HG03521 (cell line): ENCODE data around the gene PCDHGA6.
A peak's percentile ranks its signal among the peaks of the same experiment; 100 is the strongest.
"Not testable (repeated sequence)": the region's sequence is repeated elsewhere in the genome, so short reads cannot be mapped to it uniquely, and the experiment has no call there.

Experiments
- ATAC-seq: cut with Tn5 transposase; IDR thresholded peaks from one replicate; pipeline ENCODE4 v1.9.1; 2021; ENCODE audit warnings: mild to moderate bottlenecking, moderate library complexity; ENCODE audit not compliant: unreplicated experiment

The PCDHGA6 gene

GRCh38 chr5:141392429-141393198, 18.9 kb downstream of the PCDHGA6 start, which contains the start of gene PCDHGA8:
TSS of gene PCDHGA8 (plus strand) at chr5:141392633. CDS start at chr5:141392814, 181 bp downstream.
- ATAC-seq, result no peak

- ATAC-seq, result no peak
These were observed 19.6 kb downstream of the PCDHGA6 start for GRCh38 chr5:141393267-141393666.

GRCh38 chr5:141394401-141395187, 20.9 kb downstream of the PCDHGA6 start:
- not testable (repeated sequence) for ATAC-seq

- ATAC-seq, result peak; percentile 97
These were observed 24.3 kb downstream of the PCDHGA6 start, which contains the start of gene PCDHGB5 for GRCh38 chr5:141397756-141398551. TSS of gene PCDHGB5 (plus strand) at chr5:141397947. CDS start at chr5:141398128, 181 bp downstream.

- ATAC-seq, result no peak
These were observed 24.9 kb downstream of the PCDHGA6 start for GRCh38 chr5:141398608-141399007.

GRCh38 chr5:141399555-141400258, 26.0 kb downstream of the PCDHGA6 start:
- ATAC-seq, result no peak

- no peak for ATAC-seq
These were observed 29.0 kb downstream of the PCDHGA6 start, which contains the start of gene PCDHGA9 for GRCh38 chr5:141402553-141403243. TSS of gene PCDHGA9 (plus strand) at chr5:141402778. CDS start at chr5:141402953, 175 bp downstream.

GRCh38 chr5:141403387-141403786, 29.7 kb downstream of the PCDHGA6 start:
- no peak for ATAC-seq

- ATAC-seq, result not testable (repeated sequence)
These were observed 34.3 kb downstream of the PCDHGA6 start, which contains the start of gene PCDHGB6 for GRCh38 chr5:141407790-141408505. TSS of gene PCDHGB6 (plus strand) at chr5:141408021. CDS start at chr5:141408203, 182 bp downstream.

GRCh38 chr5:141409598-141410306, 36.1 kb downstream of the PCDHGA6 start:
- ATAC-seq, result no peak

- no peak for ATAC-seq
These were observed 37.9 kb downstream of the PCDHGA6 start for GRCh38 chr5:141411575-141411974.

- ATAC-seq, result peak; percentile 83
These were observed 39.3 kb downstream of the PCDHGA6 start, which contains the start of gene PCDHGA10 for GRCh38 chr5:141412854-141413539. TSS of gene PCDHGA10 (plus strand) at chr5:141412987. CDS start at chr5:141413176, 189 bp downstream.

GRCh38 chr5:141413540-141414069, 39.9 kb downstream of the PCDHGA6 start:
- no peak for ATAC-seq

- not testable (repeated sequence) for ATAC-seq
These were observed 41.0 kb downstream of the PCDHGA6 start for GRCh38 chr5:141414548-141415274.

GRCh38 chr5:141415275-141415618, 41.6 kb downstream of the PCDHGA6 start:
- ATAC-seq, result not testable (repeated sequence)

GRCh38 chr5:141417494-141418172, 43.9 kb downstream of the PCDHGA6 start, which contains the start of gene PCDHGB7:
TSS of gene PCDHGB7 (plus strand) at chr5:141417677. CDS start at chr5:141417860, 183 bp downstream.
- peak; percentile 57 for ATAC-seq
